HCT116 (cell line): Measurements from ENCODE around the gene KCNK6. TPM values are rescaled to one million over a fixed set of nuclear protein-coding genes. Genes with fewer than 3 reads are reported as not detected.

ENCODE experiments used
- ATAC-seq: fragments of 200-7000 bp; cut with Tn5 transposase; 2 replicates; pipeline ENCODE4 v1.9.1; 2020; ENCODE audit warnings: mild to moderate bottlenecking, moderate library complexity
- BruUV-seq: library from RNA; stranded (reverse); fragments of 400-500 nt; replicated peaks from 2 replicates; lab custom pipeline; 2021; lab: Mats Ljungman, UMichigan
- CTCF ChIA-PET: fragments of 300-600 bp; sonication (Branson Sonifier 250); formaldehyde crosslinking; loops from one replicate; lab custom pipeline; 2021; ENCODE audit warnings: antibody characterized with exemption; lab: Charles Lee
- POLR2A ChIA-PET: fragments of 300-600, 350-600 bp; sonication (Branson Sonifier 250); formaldehyde crosslinking; loops from one replicate; lab custom pipeline; 2021; ENCODE audit warnings: antibody characterized with exemption; lab: Charles Lee
- RAD21 ChIA-PET, 2 experiments: fragments of 300-600 bp; sonication (Branson Sonifier 250); formaldehyde crosslinking; loops; one replicate each; lab custom pipeline; 2023; ENCODE audit warnings: low total read pairs in 2 of 2; ENCODE audit not compliant: uncharacterized antibody in 2 of 2, unreplicated experiment in 2 of 2, low non-redundant PET in 1 of 2; lab: Charles Lee
- DNase-seq: peaks from one replicate; pipeline ENCODE4 v3.0.0-alpha.2; 2010; ENCODE audit warnings: low read depth, low spot score
- H2AFZ ChIP-seq: fragments of 200-600 bp; shearing (Covaris generic), sonication (generic); 2 replicates; pipeline ENCODE4 v1.6.1; 2017; ENCODE audit warnings: low read depth, mixed run types, mixed read lengths, antibody characterized with exemption, low read length; ENCODE audit not compliant: poor library complexity, severe bottlenecking
- H3K27ac ChIP-seq: 2 replicates; pipeline ENCODE4 v1.5.1; 2012; ENCODE audit warnings: low read depth, low read length
- H3K27me3 ChIP-seq: fragments of 200-600 bp; sonication (generic); 2 replicates; pipeline ENCODE4 v1.6.1; 2016; ENCODE audit warnings: mixed run types, low read length, mixed read lengths; ENCODE audit not compliant: insufficient read depth
- H3K36me3 ChIP-seq, 2 experiments: fragments of 200-500 bp in 1 of 2; fragments of 200-600 bp in 1 of 2; sonication (Bioruptor generic) in 1 of 2; sonication (generic) in 1 of 2; 2 replicates each; pipeline versions ENCODE4 v1.5.1 to v1.6.1; 2014 to 2016; ENCODE audit warnings: low read length in 2 of 2, inconsistent platforms in 1 of 2, mixed read lengths in 1 of 2, mixed run types in 1 of 2; ENCODE audit not compliant: insufficient read depth in 2 of 2, control insufficient read depth in 1 of 2
- H3K4me1 ChIP-seq, 2 experiments: fragments of 200-600 bp in 1 of 2; sonication (generic) in 1 of 2; 2 replicates each; pipeline versions ENCODE4 v1.5.1 to v1.6.1; 2012 to 2017; ENCODE audit warnings: low read length in 2 of 2, inconsistent platforms in 1 of 2, mild to moderate bottlenecking in 1 of 2, mixed read lengths in 1 of 2, mixed run types in 1 of 2, moderate library complexity in 1 of 2; ENCODE audit not compliant: insufficient read depth in 2 of 2, control insufficient read depth in 1 of 2
- H3K4me2 ChIP-seq: fragments of 200-600 bp; sonication (generic); 2 replicates; pipeline ENCODE4 v1.6.1; 2017; ENCODE audit warnings: mixed run types, low read length, mixed read lengths
- H3K4me3 ChIP-seq, 2 experiments: fragments of 200-600 bp in 1 of 2; sonication (generic) in 1 of 2; replicated peaks in 1 of 2; 2 replicates each; pipeline ENCODE4 v1.5.1; 2011 to 2016; ENCODE audit warnings: low read length in 2 of 2, control low read depth in 1 of 2, low read depth in 1 of 2, mild to moderate bottlenecking in 1 of 2, mixed read lengths in 1 of 2, mixed run types in 1 of 2
- H3K79me2 ChIP-seq: fragments of 200-600 bp; sonication (generic); 2 replicates; pipeline ENCODE4 v1.6.1; 2017; ENCODE audit warnings: mild to moderate bottlenecking, mixed run types, low read length, moderate library complexity, mixed read lengths; ENCODE audit not compliant: insufficient read depth
- H3K9ac ChIP-seq: fragments of 200-600 bp; sonication (generic); 2 replicates; pipeline ENCODE4 v1.6.1; 2016; ENCODE audit warnings: low read length, mixed read lengths
- H3K9me2 ChIP-seq: fragments of 200-600 bp; sonication (generic), shearing (Covaris generic); 2 replicates; pipeline ENCODE4 v1.6.1; 2017; ENCODE audit warnings: mixed run types, mild to moderate bottlenecking, moderate library complexity; ENCODE audit not compliant: insufficient read depth
- H3K9me3 ChIP-seq, 2 experiments: fragments of 200-500 bp in 1 of 2; fragments of 200-600 bp in 1 of 2; sonication (Bioruptor generic) in 1 of 2; sonication (generic) in 1 of 2; 2 replicates each; pipeline ENCODE4 v1.6.1; 2014 to 2017; ENCODE audit warnings: low read length in 2 of 2, mixed read lengths in 2 of 2, inconsistent platforms in 1 of 2, low read depth in 1 of 2, mild to moderate bottlenecking in 1 of 2, mixed run types in 1 of 2, moderate library complexity in 1 of 2; ENCODE audit not compliant: control insufficient read depth in 1 of 2, insufficient read depth in 1 of 2
- H4K20me1 ChIP-seq: fragments of 200-600 bp; sonication (generic), shearing (Covaris generic); 2 replicates; pipeline ENCODE4 v1.6.1; 2017; ENCODE audit warnings: mixed run types, mild to moderate bottlenecking, moderate library complexity; ENCODE audit not compliant: insufficient read depth
- ATF3 ChIP-seq: IDR thresholded peaks from 2 replicates; pipeline ENCODE4 v1.6.1; 2012
- CTCF ChIP-seq, 3 experiments: fragments of 200-600 bp in 1 of 3; sonication (generic) in 1 of 3; IDR thresholded peaks in 2 of 3; conservative IDR thresholded peaks in 1 of 3; 2 replicates each; pipeline ENCODE4 v1.5.1; 2012 to 2017; ENCODE audit warnings: low read depth in 2 of 3, low read length in 2 of 3, antibody characterized with exemption in 1 of 3, borderline replicate concordance in 1 of 3, control low read depth in 1 of 3, mild to moderate bottlenecking in 1 of 3, mixed read lengths in 1 of 3, mixed run types in 1 of 3, moderate library complexity in 1 of 3; ENCODE audit not compliant: insufficient read depth in 1 of 3
- ELF1 ChIP-seq: IDR thresholded peaks from 2 replicates; pipeline ENCODE4 v1.6.1; 2012; ENCODE audit warnings: low read depth, borderline replicate concordance
- EZH2 ChIP-seq: fragments of 200-600 bp; sonication (generic); IDR thresholded peaks from 2 replicates; pipeline ENCODE4 v1.6.1; 2017; ENCODE audit warnings: antibody characterized with exemption, mixed run types
- FOSL1 ChIP-seq: IDR thresholded peaks from 2 replicates; pipeline ENCODE4 v1.6.1; 2012; ENCODE audit warnings: low read depth
- JUND ChIP-seq: IDR thresholded peaks from 2 replicates; pipeline ENCODE4 v1.6.1; 2012
- POLR2A ChIP-seq: IDR thresholded peaks from 2 replicates; pipeline ENCODE4 v1.7.0; 2011; ENCODE audit warnings: borderline replicate concordance; ENCODE audit not compliant: insufficient read depth, insufficient read length; ENCODE audit errors: extremely low read depth
- RAD21 ChIP-seq: IDR thresholded peaks from 2 replicates; pipeline ENCODE4 v1.6.1; 2012; ENCODE audit warnings: low read depth, mild to moderate bottlenecking
- SIN3A ChIP-seq: IDR thresholded peaks from 2 replicates; pipeline ENCODE4 v1.6.1; 2012; ENCODE audit warnings: low read depth
- SRF ChIP-seq: IDR thresholded peaks from 2 replicates; pipeline ENCODE4 v1.6.1; 2012; ENCODE audit warnings: low read depth
- ZNF274 ChIP-seq: fragments of 200-500 bp; sonication (Bioruptor generic); IDR thresholded peaks from 2 replicates; pipeline ENCODE4 v1.6.1; 2014; ENCODE audit warnings: mild to moderate bottlenecking, low read depth, low read length, inconsistent platforms
- intact Hi-C: fragments of 100-400 bp; cut with micrococcal nuclease; formaldehyde crosslinking; loops from 2 replicates; pipeline ENCODE4 v1.10.0; 2022
- total RNA-seq: library from RNA; stranded (reverse); gene quantifications from one replicate; pipeline ENCODE4 v1.2.1, GENCODE V29; 2021; ENCODE audit not compliant: unreplicated experiment
- TF ChIP-seq, protein P1 (sequence below): IDR thresholded peaks from 2 replicates; pipeline ENCODE4 v1.6.1; 2011; ENCODE audit warnings: mild to moderate bottlenecking, low read length, moderate library complexity; ENCODE audit not compliant: insufficient replicate concordance; ENCODE audit errors: extremely low read depth

The KCNK6 gene
- total RNA-seq, 1 experiment from 2014 or later: 11.0 TPM

GRCh38 chr19:38375748-38376147 is 56.1 kb downstream of the KCNK6 start (continued):
- TF ChIP-seq EZH2 (no peak), ZNF274 (no peak), ATF3 (no peak), JUND (no peak), POLR2A (no peak), SRF (no peak)
- TF ChIP-seq, protein P1, sequence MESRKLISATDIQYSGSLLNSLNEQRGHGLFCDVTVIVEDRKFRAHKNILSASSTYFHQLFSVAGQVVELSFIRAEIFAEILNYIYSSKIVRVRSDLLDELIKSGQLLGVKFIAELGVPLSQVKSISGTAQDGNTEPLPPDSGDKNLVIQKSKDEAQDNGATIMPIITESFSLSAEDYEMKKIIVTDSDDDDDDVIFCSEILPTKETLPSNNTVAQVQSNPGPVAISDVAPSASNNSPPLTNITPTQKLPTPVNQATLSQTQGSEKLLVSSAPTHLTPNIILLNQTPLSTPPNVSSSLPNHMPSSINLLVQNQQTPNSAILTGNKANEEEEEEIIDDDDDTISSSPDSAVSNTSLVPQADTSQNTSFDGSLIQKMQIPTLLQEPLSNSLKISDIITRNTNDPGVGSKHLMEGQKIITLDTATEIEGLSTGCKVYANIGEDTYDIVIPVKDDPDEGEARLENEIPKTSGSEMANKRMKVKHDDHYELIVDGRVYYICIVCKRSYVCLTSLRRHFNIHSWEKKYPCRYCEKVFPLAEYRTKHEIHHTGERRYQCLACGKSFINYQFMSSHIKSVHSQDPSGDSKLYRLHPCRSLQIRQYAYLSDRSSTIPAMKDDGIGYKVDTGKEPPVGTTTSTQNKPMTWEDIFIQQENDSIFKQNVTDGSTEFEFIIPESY: no peak

DNA sequence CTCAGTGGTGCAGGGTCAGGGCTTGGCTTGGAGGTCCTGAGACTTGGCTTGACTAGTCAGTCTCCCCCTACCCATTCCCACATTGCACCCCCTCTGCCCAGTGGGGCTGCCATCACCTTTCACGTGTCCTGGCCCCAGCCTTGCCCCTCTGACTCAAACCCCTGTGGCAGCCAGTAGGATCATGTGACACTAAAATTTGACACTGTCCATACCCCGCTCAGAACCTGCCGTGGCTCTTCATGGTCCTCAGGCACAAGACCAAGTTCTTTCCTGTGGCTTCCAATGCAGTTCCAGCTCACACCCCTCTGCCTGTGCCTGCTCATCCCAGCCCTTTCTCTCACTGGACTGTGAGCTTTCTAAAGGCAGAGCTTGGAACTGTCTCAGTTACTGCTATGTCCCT is 56.9 kb downstream of the KCNK6 start:
- DNase-seq: no peak
- Histone ChIP-seq H3K9ac (no peak overlapping the region), H3K9me3 (no peaks in the 10 kb centered on the region), H3K9me2 (no peaks in the 10 kb centered on the region), H3K4me3 (no peak overlapping the region), H3K79me2 (peaks cover 51% of the 10 kb centered on the region), H2AFZ (no peak overlapping the region), H3K27me3 (no peaks in the 10 kb centered on the region), H3K4me2 (peak overlapping the region; percentile 92), H3K27ac (peak overlapping the region; percentile 10; the same call in 1 of the 2 replicates), H4K20me1 (no peaks in the 10 kb centered on the region), H3K36me3 (peaks cover 30 to 31% of the 10 kb centered on the region in 2 experiments), H3K4me1 (peaks cover 11 to 23% of the 10 kb centered on the region in 2 experiments)
- ChIA-PET RAD21 (no interaction called here), POLR2A (interaction anchor here (5.6 kb wide), 1 partner anchor 11 kb away, joined by 44 read pairs; the partner anchor contains the start of genes GGN and SPRED3), CTCF (interaction anchor here (0.8 kb wide), 1 partner anchor 142 kb away, joined by 3 read pairs; no protein-coding TSS in a partner anchor)
- intact Hi-C loops: no loop called here
- no peak for ATAC-seq
- no TSS peak for BruUV-seq
- TF ChIP-seq ZNF274: no peak
- TF ChIP-seq FOSL1: no peak
- no peak for TF ChIP-seq SIN3A
- TF ChIP-seq RAD21: no peak
- TF ChIP-seq ELF1: no peak
- TF ChIP-seq CTCF (IDR thresholded peaks at IDR 0.05 in 2 of 3, conservative IDR thresholded peaks at IDR 0.05 in 1 of 3; ENCODE audit: borderline replicate concordance in 1 of 3, insufficient read depth in 1 of 3, low read depth in 2 of 3, low read length in 2 of 3): no peak
